GM23248 (cell line): ENCODE results near the gene SIX5. TPM values are rescaled to one million over a fixed set of nuclear protein-coding genes. Genes with fewer than 3 reads are reported as not detected.
A peak's percentile ranks its signal among the peaks of the same experiment; 100 is the strongest.
"Not testable (repeated sequence)": the region's sequence is repeated elsewhere in the genome, so short reads cannot be mapped to it uniquely, and the experiment has no call there.

Source experiments
- DNase-seq: peaks from one replicate; pipeline ENCODE4 v3.0.0-alpha.2; 2015
- H2AFZ ChIP-seq: fragments of 200-600 bp; sonication (generic); 2 replicates; pipeline ENCODE4 v1.6.1; 2016; ENCODE audit warnings: antibody characterized with exemption
- H3F3A ChIP-seq: fragments of 200-600 bp; sonication (generic); 2 replicates; pipeline ENCODE4 v1.6.1; 2016; ENCODE audit warnings: mild to moderate bottlenecking, antibody characterized with exemption, mixed run types; ENCODE audit not compliant: insufficient read depth
- H3K27ac ChIP-seq: fragments of 200-600 bp; sonication (generic); 2 replicates; pipeline ENCODE4 v1.5.1; 2016; ENCODE audit warnings: mild to moderate bottlenecking
- H3K27me3 ChIP-seq: fragments of 200-600 bp; sonication (generic); replicated peaks from 2 replicates; pipeline ENCODE4 v1.6.1; 2016; ENCODE audit warnings: mild to moderate bottlenecking; ENCODE audit not compliant: insufficient read depth
- H3K36me3 ChIP-seq: fragments of 200-600 bp; sonication (generic); 2 replicates; pipeline ENCODE4 v1.6.1; 2016; ENCODE audit warnings: low read depth, mild to moderate bottlenecking
- H3K4me1 ChIP-seq: fragments of 200-600 bp; sonication (generic); 2 replicates; pipeline ENCODE4 v1.6.1; 2016; ENCODE audit warnings: mild to moderate bottlenecking; ENCODE audit not compliant: insufficient read depth
- H3K4me2 ChIP-seq: fragments of 200-600 bp; sonication (generic); one replicate; pipeline ENCODE4 v1.6.1; 2016; ENCODE audit warnings: mild to moderate bottlenecking; ENCODE audit not compliant: unreplicated experiment
- H3K4me3 ChIP-seq: fragments of 200-600 bp; sonication (generic); 2 replicates; pipeline ENCODE4 v1.5.1; 2016; ENCODE audit warnings: mild to moderate bottlenecking
- H3K79me2 ChIP-seq: fragments of 200-600 bp; sonication (generic); 2 replicates; pipeline ENCODE4 v1.6.1; 2016; ENCODE audit warnings: mild to moderate bottlenecking; ENCODE audit not compliant: insufficient read depth
- H3K9ac ChIP-seq: fragments of 200-600 bp; sonication (generic); 2 replicates; pipeline ENCODE4 v1.6.1; 2016; ENCODE audit warnings: mild to moderate bottlenecking
- H3K9me2 ChIP-seq: fragments of 200-600 bp; sonication (generic); 2 replicates; pipeline ENCODE4 v1.6.1; 2016; ENCODE audit warnings: mixed run types, mild to moderate bottlenecking, moderate library complexity; ENCODE audit not compliant: insufficient read depth
- H3K9me3 ChIP-seq: fragments of 200-600 bp; sonication (generic); one replicate; pipeline ENCODE4 v1.6.1; 2017; ENCODE audit warnings: low read depth
- H4K20me1 ChIP-seq: fragments of 200-600 bp; sonication (generic); 2 replicates; pipeline ENCODE4 v1.6.0; 2016; ENCODE audit not compliant: insufficient read depth
- EZH2 ChIP-seq: fragments of 200-600 bp; sonication (generic); IDR thresholded peaks from 2 replicates; pipeline ENCODE4 v1.6.1; 2018; ENCODE audit warnings: antibody characterized with exemption, mild to moderate bottlenecking; ENCODE audit not compliant: insufficient read depth, poor library complexity, severe bottlenecking
- EZH2phosphoT487 ChIP-seq: fragments of 200-600 bp; sonication (generic); IDR thresholded peaks from 2 replicates; pipeline ENCODE4 v1.6.1; 2018; ENCODE audit warnings: antibody characterized with exemption, moderate library complexity, mild to moderate bottlenecking, low read depth; ENCODE audit not compliant: insufficient read depth
- WGBS, 2 experiments: methylation state at CpG; one replicate each; pipeline ENCODE4 v1.1.6; 2015 to 2017; ENCODE audit warnings: low lambda C conversion rate in 2 of 2, low coverage in 1 of 2; ENCODE audit errors: missing lambda C conversion rate in 2 of 2; 5-methylcytosine and 5-hydroxymethylcytosine counted together
- in situ Hi-C: fragments of 300-500 bp; cut with MboI; formaldehyde crosslinking; loops from 2 replicates; pipeline ENCODE4 v1.15.0; 2020
- polyA plus RNA-seq: library from polyadenylated mRNA; unstranded; fragments of >200 nt; fragmentation: Nextera tagmentation; extraction: Ambion mirVana; gene quantifications from 2 replicates; pipeline ENCODE4 v1.2.1, GENCODE V29; 2016
- total RNA-seq: library from RNA; depleted of rRNA; stranded (reverse); fragments of >200 nt; shearing (Covaris generic); gene quantifications from 2 replicates; pipeline ENCODE4 v1.2.3, GENCODE V29; 2014

The SIX5 gene
- total and polyA plus RNA-seq, 2 experiments from 2014 or later: 6.1 to 16.8 TPM

DNA sequence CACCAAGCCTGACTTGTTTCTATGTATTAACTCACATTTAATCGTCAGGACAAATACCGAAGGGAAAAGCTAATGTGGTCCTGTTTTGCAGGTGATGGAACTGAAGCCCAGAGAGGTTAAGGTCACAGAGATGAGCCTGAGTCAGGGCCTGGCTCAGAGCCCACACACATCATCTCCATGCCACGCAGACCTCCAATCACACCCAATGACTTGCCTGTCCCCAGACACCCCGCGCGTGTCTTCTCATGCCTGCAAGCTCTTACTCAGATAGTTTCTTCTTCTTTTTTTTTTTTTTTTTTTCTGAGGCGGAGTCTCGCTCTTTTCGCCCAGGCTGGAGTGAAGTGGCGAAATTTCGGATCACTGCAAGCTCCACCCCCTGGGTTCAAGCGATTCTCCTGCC, 16.4 kb downstream of the SIX5 start:
- no peak overlapping the region for H3K4me3 ChIP-seq
- H3F3A ChIP-seq: no peaks in the 10 kb centered on the region
- no peak overlapping the region for H3K4me2 ChIP-seq
- H3K36me3 ChIP-seq: no peaks in the 10 kb centered on the region
- in situ Hi-C loops: no loop called here
- H4K20me1 ChIP-seq: no peaks in the 10 kb centered on the region
- no peaks in the 10 kb centered on the region for H3K9me2 ChIP-seq
- peak; percentile 26 for DNase-seq
- H3K9ac ChIP-seq: no peak overlapping the region
- no peaks in the 10 kb centered on the region for H3K27me3 ChIP-seq
- no peak overlapping the region for H2AFZ ChIP-seq
- no peaks in the 10 kb centered on the region for H3K9me3 ChIP-seq
- 76 to 85% methylated on average over 9 to 12 of the region's 12 CpGs for WGBS, 2 experiments
- no peak overlapping the region for H3K27ac ChIP-seq
- no peaks in the 10 kb centered on the region for H3K79me2 ChIP-seq
- TF ChIP-seq EZH2phosphoT487 (no peak), EZH2 (no peak)
- no peaks in the 10 kb centered on the region for H3K4me1 ChIP-seq

- H3K9me2 ChIP-seq, in situ Hi-C loops, DNase-seq, H3K27me3 ChIP-seq, H3K27ac ChIP-seq, H3K9ac ChIP-seq, H3F3A ChIP-seq, H3K9me3 ChIP-seq, H4K20me1 ChIP-seq, H3K4me3 ChIP-seq, H3K36me3 ChIP-seq, H3K79me2 ChIP-seq, H3K4me2 ChIP-seq, H2AFZ ChIP-seq, H3K4me1 ChIP-seq: not testable (repeated sequence)
- 82% methylated on average over 10 of the region's 10 CpGs for WGBS, 2 experiments
Observed at GRCh38 chr19:45751483-45751882, 17.6 kb downstream of the SIX5 start.

GRCh38 chr19:45747513-45747912, 21.5 kb downstream of the SIX5 start:
- Histone ChIP-seq H3K9ac (no peak overlapping the region), H3K4me2 (no peak overlapping the region), H3K4me3 (no peak overlapping the region), H2AFZ (no peak overlapping the region), H3K36me3 (no peaks in the 10 kb centered on the region), H3K79me2 (no peaks in the 10 kb centered on the region), H3K27me3 (no peaks in the 10 kb centered on the region), H3F3A (no peaks in the 10 kb centered on the region), H4K20me1 (no peaks in the 10 kb centered on the region), H3K27ac (no peak overlapping the region), H3K9me2 (no peaks in the 10 kb centered on the region), H3K9me3 (no peaks in the 10 kb centered on the region), H3K4me1 (no peaks in the 10 kb centered on the region)
- no peak for DNase-seq
- 63 to 66% methylated on average over 5 of the region's 5 CpGs for WGBS, 2 experiments
- no peak for TF ChIP-seq EZH2phosphoT487
- no peak for TF ChIP-seq EZH2
- in situ Hi-C loops: no loop called here

DNA sequence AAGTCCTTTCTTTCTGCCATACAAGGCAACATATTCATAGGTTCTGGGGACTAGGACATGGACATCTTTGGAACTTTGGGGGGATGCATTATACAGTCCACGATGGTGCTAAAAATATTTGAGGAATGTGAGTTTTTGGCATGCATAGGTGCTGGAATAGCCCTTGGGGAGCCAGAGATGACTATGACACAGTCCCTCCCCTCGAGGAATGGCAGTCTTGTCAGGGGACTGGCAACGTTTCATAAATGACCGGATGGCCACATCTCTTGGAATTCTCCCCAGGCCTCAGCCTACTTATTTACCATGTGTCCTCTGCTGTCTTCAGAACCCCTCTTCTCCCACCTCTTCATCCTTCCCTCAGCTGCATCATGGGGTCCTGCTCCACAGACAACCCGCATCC, 22.2 kb downstream of the SIX5 start:
- no peak overlapping the region for H3K9ac ChIP-seq
- H3K4me3 ChIP-seq: no peak overlapping the region
- H3K36me3 ChIP-seq: no peaks in the 10 kb centered on the region
- H4K20me1 ChIP-seq: no peaks in the 10 kb centered on the region
- no peaks in the 10 kb centered on the region for H3K9me2 ChIP-seq
- no peak for TF ChIP-seq EZH2
- no peak for TF ChIP-seq EZH2phosphoT487
- H2AFZ ChIP-seq: no peak overlapping the region
- H3K27ac ChIP-seq: no peak overlapping the region
- H3K79me2 ChIP-seq: no peaks in the 10 kb centered on the region
- H3K27me3 ChIP-seq: no peaks in the 10 kb centered on the region
- no peak overlapping the region for H3K4me2 ChIP-seq
- no peaks in the 10 kb centered on the region for H3K4me1 ChIP-seq
- H3F3A ChIP-seq: no peaks in the 10 kb centered on the region
- DNase-seq: no peak
- in situ Hi-C loops: no loop called here
- 63 to 69% methylated on average over 5 of the region's 5 CpGs for whole genome bisulfite sequencing, 2 experiments
- H3K9me3 ChIP-seq: no peaks in the 10 kb centered on the region

GRCh38 chr19:45745606-45746005, 23.4 kb downstream of the SIX5 start:
- no peak overlapping the region for H2AFZ ChIP-seq
- no peaks in the 10 kb centered on the region for H4K20me1 ChIP-seq
- DNase-seq: no peak
- no peak overlapping the region for H3K27ac ChIP-seq
- H3K79me2 ChIP-seq: no peaks in the 10 kb centered on the region
- no peak overlapping the region for H3K4me2 ChIP-seq
- H3F3A ChIP-seq: no peaks in the 10 kb centered on the region
- H3K9ac ChIP-seq: no peak overlapping the region
- no peaks in the 10 kb centered on the region for H3K9me2 ChIP-seq
- WGBS, 2 experiments: 66 to 70% methylated on average over 6 of the region's 6 CpGs
- no peaks in the 10 kb centered on the region for H3K4me1 ChIP-seq
- no peak overlapping the region for H3K4me3 ChIP-seq
- TF ChIP-seq EZH2phosphoT487 (no peak), EZH2 (no peak)
- H3K9me3 ChIP-seq: no peaks in the 10 kb centered on the region
- in situ Hi-C loops: no loop called here
- no peaks in the 10 kb centered on the region for H3K36me3 ChIP-seq
- no peaks in the 10 kb centered on the region for H3K27me3 ChIP-seq
